Measurements from ENCODE around the gene PRKCA.
"Not testable (repeated sequence)": the region's sequence is repeated elsewhere in the genome, so short reads cannot be mapped to it uniquely, and the experiment has no call there.

The PRKCA gene

DNA sequence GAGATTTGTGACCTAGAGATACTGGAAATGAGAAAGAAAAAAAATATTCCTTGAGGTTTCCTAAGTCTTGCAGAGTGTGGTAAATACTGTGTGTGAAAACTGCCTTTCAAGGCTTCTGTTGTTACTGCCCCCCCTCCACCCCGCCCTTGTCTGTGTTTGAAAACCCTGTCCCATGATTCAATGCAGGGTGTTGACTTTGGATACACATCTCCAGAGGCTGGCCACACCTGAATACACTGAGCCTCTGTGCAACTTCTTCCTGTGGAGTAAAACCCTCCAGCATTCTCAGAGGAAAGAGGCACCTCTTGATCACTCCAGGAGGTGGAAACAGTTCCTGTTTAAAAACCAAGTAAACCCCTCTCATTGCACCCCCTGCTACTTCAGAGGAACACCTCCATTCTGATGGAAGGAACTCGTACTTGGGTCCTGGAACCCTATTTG, 409.5 kb downstream of the PRKCA start:
- Histone ChIP-seq H2AK5ac (ENCODE audit: low read length) (no peak overlapping the region), H4K8ac (ENCODE audit: low read depth, low read length) (no peak overlapping the region), H3K18ac (ENCODE audit: low read length) (no peak overlapping the region), H4K12ac (ENCODE audit: low read depth, low read length) (no peak overlapping the region), H3K4me1 (ENCODE audit: control insufficient read depth in 1 of 2, insufficient read depth in 2 of 2, low read length in 2 of 2) (no peaks in the 10 kb centered on the region), H2AFZ (ENCODE audit: insufficient read depth, low read length, poor library complexity) (no peak overlapping the region), H3K9ac (ENCODE audit: low read length) (no peak overlapping the region), H3K36me3 (ENCODE audit: control insufficient read depth in 1 of 2, insufficient read depth in 2 of 2, low read length in 2 of 2) (no peaks in the 10 kb centered on the region), H3K79me1 (ENCODE audit: low read length) (no peaks in the 10 kb centered on the region), H3K27ac (ENCODE audit: low read depth, low read length) (no peak overlapping the region), H3K4me2 (ENCODE audit: low read length) (no peak overlapping the region), H3K27me3 (ENCODE audit: insufficient read depth, low read length) (no peaks in the 10 kb centered on the region), H3K23ac (ENCODE audit: low read length) (no peak overlapping the region), H4K91ac (ENCODE audit: low read depth, low read length) (no peak overlapping the region), H2BK12ac (ENCODE audit: low read length) (no peak overlapping the region), H3K9me3 (ENCODE audit: insufficient read depth, low read depth, low read length) (peaks cover 2% of the 10 kb centered on the region), H2BK5ac (ENCODE audit: low read depth, low read length, poor library complexity) (no peak overlapping the region), H2BK120ac (ENCODE audit: insufficient read depth, low read length, poor library complexity) (no peak overlapping the region), H3K79me2 (ENCODE audit: control insufficient read depth, insufficient read depth, low read length, poor library complexity) (no peaks in the 10 kb centered on the region), H3K14ac (ENCODE audit: low read length) (no peak overlapping the region), H3K4me3 (ENCODE audit: low read depth, low read length) (no peak overlapping the region), H3K4ac (ENCODE audit: low read depth, low read length) (no peak overlapping the region)
- DNase-seq: no peak
- WGBS (ENCODE audit: extremely low coverage, insufficient coverage, insufficient read length): no CpG with 5 or more reads among the region's 2 CpGs

DNA sequence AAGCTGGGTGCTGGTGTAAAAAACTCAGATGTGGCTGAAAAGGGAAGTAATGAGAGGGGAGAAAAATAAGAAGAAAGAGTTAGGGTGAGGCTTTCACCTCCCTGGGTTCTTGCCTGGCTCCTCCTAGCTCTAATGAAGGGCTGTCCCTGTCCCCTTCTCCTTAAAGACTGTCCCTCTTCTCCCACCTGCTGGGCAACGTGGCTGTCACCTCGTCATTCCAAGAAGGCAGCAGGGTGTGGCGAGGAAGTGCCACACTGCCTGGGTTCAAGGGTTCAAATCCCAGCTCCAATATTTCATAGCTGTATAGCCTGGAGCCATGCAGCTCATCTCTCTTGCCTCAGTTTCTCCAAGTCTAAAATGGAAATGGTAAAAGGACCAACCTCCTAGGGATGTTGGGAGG, 410.0 kb downstream of the PRKCA start:
- H2BK120ac ChIP-seq (ENCODE audit: insufficient read depth, low read length, poor library complexity): no peak overlapping the region
- no peak overlapping the region for H3K18ac ChIP-seq (ENCODE audit: low read length)
- no CpG with 5 or more reads among the region's 3 CpGs for WGBS (ENCODE audit: extremely low coverage, insufficient coverage, insufficient read length)
- H3K79me1 ChIP-seq (ENCODE audit: low read length): no peaks in the 10 kb centered on the region
- no peaks in the 10 kb centered on the region for H3K27me3 ChIP-seq (ENCODE audit: insufficient read depth, low read length)
- no peak overlapping the region for H3K23ac ChIP-seq (ENCODE audit: low read length)
- no peak overlapping the region for H3K4me3 ChIP-seq (ENCODE audit: low read depth, low read length)
- no peak overlapping the region for H3K9ac ChIP-seq (ENCODE audit: low read length)
- H3K79me2 ChIP-seq (ENCODE audit: control insufficient read depth, insufficient read depth, low read length, poor library complexity): no peaks in the 10 kb centered on the region
- H4K12ac ChIP-seq (ENCODE audit: low read depth, low read length): no peak overlapping the region
- DNase-seq: no peak
- peaks cover 2% of the 10 kb centered on the region for H3K9me3 ChIP-seq (ENCODE audit: insufficient read depth, low read depth, low read length)
- H3K36me3 ChIP-seq (ENCODE audit: control insufficient read depth in 1 of 2, insufficient read depth in 2 of 2, low read length in 2 of 2): no peaks in the 10 kb centered on the region
- no peak overlapping the region for H2BK12ac ChIP-seq (ENCODE audit: low read length)
- H3K4me2 ChIP-seq (ENCODE audit: low read length): no peak overlapping the region
- no peak overlapping the region for H2AK5ac ChIP-seq (ENCODE audit: low read length)
- H3K27ac ChIP-seq (ENCODE audit: low read depth, low read length): no peak overlapping the region
- H2BK5ac ChIP-seq (ENCODE audit: low read depth, low read length, poor library complexity): no peak overlapping the region
- H3K4me1 ChIP-seq (ENCODE audit: control insufficient read depth in 1 of 2, insufficient read depth in 2 of 2, low read length in 2 of 2): no peaks in the 10 kb centered on the region
- no peak overlapping the region for H4K91ac ChIP-seq (ENCODE audit: low read depth, low read length)
- no peak overlapping the region for H2AFZ ChIP-seq (ENCODE audit: insufficient read depth, low read length, poor library complexity)
- no peak overlapping the region for H3K14ac ChIP-seq (ENCODE audit: low read length)
- H4K8ac ChIP-seq (ENCODE audit: low read depth, low read length): no peak overlapping the region
- no peak overlapping the region for H3K4ac ChIP-seq (ENCODE audit: low read depth, low read length)

DNA sequence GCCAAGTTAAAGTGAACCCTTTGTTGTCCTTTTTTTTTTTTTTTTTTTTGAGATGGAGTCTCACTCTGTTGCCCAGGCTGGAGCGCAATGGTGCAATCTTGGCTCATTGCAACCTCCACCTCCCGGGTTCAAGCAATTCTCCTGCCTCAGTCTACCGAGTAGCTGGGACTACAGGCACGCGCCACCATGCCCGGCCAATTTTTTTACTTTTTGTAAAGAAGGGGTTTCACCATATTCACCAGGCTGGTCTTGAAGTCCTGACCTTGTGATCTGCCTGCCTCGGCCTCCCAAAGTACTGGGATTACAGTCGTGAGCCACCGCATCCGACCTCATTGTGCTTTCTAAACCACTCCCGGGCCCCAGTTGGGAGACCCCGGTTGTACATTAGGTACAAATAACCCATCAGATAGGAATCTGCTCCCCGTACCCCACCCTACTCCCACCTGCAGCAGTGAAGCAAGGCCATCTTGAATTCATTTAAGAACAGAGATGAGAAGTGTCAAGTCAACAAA, 410.7 kb downstream of the PRKCA start:
- not testable (repeated sequence) for H3K18ac ChIP-seq (ENCODE audit: low read length)
- WGBS (ENCODE audit: extremely low coverage, insufficient coverage, insufficient read length): no CpG with 5 or more reads among the region's 13 CpGs

DNA sequence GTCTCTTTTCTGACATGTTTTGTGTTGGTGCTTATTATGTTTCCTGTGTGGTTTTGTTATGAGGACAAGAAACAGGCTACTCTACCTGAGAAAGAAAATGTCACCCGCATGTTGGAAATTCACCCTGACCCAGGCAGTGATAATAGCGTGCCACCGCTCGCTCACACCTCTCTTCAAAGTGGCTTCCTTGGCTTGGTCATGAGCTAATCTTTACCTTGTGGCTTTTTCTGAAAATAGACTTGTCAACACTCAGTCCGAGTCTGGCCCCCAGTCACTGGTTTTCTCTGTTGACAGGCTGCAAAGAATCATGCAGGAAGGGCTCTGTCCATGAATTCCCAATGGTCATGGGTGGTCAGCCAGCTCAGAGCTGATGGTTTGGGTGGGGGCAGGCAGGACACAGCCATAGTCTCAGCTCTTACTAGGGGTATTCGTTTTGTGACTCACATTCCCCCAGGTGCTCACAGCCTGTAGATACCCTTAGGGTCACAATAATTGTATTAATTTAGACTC, 411.2 kb downstream of the PRKCA start:
- H3K18ac ChIP-seq (ENCODE audit: low read length): no peak overlapping the region
- H3K36me3 ChIP-seq (ENCODE audit: control insufficient read depth in 1 of 2, insufficient read depth in 2 of 2, low read length in 2 of 2): no peaks in the 10 kb centered on the region
- H3K23ac ChIP-seq (ENCODE audit: low read length): no peak overlapping the region
- no peak overlapping the region for H4K8ac ChIP-seq (ENCODE audit: low read depth, low read length)
- no peak overlapping the region for H4K12ac ChIP-seq (ENCODE audit: low read depth, low read length)
- H3K14ac ChIP-seq (ENCODE audit: low read length): no peak overlapping the region
- no peak overlapping the region for H2BK12ac ChIP-seq (ENCODE audit: low read length)
- no peak overlapping the region for H3K4me3 ChIP-seq (ENCODE audit: low read depth, low read length)
- no peak overlapping the region for H3K4me2 ChIP-seq (ENCODE audit: low read length)
- no CpG with 5 or more reads among the region's 6 CpGs for WGBS (ENCODE audit: extremely low coverage, insufficient coverage, insufficient read length)
- H3K4me1 ChIP-seq (ENCODE audit: control insufficient read depth in 1 of 2, insufficient read depth in 2 of 2, low read length in 2 of 2): no peaks in the 10 kb centered on the region
- no peak overlapping the region for H2BK5ac ChIP-seq (ENCODE audit: low read depth, low read length, poor library complexity)
- no peak overlapping the region for H4K91ac ChIP-seq (ENCODE audit: low read depth, low read length)
- no peaks in the 10 kb centered on the region for H3K79me1 ChIP-seq (ENCODE audit: low read length)
- H3K27me3 ChIP-seq (ENCODE audit: insufficient read depth, low read length): no peaks in the 10 kb centered on the region
- H2BK120ac ChIP-seq (ENCODE audit: insufficient read depth, low read length, poor library complexity): no peak overlapping the region
- peaks cover 2% of the 10 kb centered on the region for H3K9me3 ChIP-seq (ENCODE audit: insufficient read depth, low read depth, low read length)
- H3K79me2 ChIP-seq (ENCODE audit: control insufficient read depth, insufficient read depth, low read length, poor library complexity): no peaks in the 10 kb centered on the region
- no peak for DNase-seq
- no peak overlapping the region for H2AFZ ChIP-seq (ENCODE audit: insufficient read depth, low read length, poor library complexity)
- no peak overlapping the region for H3K27ac ChIP-seq (ENCODE audit: low read depth, low read length)
- no peak overlapping the region for H2AK5ac ChIP-seq (ENCODE audit: low read length)
- no peak overlapping the region for H3K9ac ChIP-seq (ENCODE audit: low read length)
- no peak overlapping the region for H3K4ac ChIP-seq (ENCODE audit: low read depth, low read length)

More for the DNA sequence above, 410.7 kb downstream of the PRKCA start:
- DNase-seq; H3K23ac ChIP-seq (ENCODE audit: low read length); H3K4me3 ChIP-seq (ENCODE audit: low read depth, low read length); H3K4me1 ChIP-seq (ENCODE audit: control insufficient read depth in 1 of 2, insufficient read depth in 2 of 2, low read length in 2 of 2); H3K79me2 ChIP-seq (ENCODE audit: control insufficient read depth, insufficient read depth, low read length, poor library complexity); H4K8ac ChIP-seq (ENCODE audit: low read depth, low read length); H2AK5ac ChIP-seq (ENCODE audit: low read length); H2BK120ac ChIP-seq (ENCODE audit: insufficient read depth, low read length, poor library complexity); H3K27ac ChIP-seq (ENCODE audit: low read depth, low read length); H3K9ac ChIP-seq (ENCODE audit: low read length); H3K4ac ChIP-seq (ENCODE audit: low read depth, low read length); H3K9me3 ChIP-seq (ENCODE audit: insufficient read depth, low read depth, low read length); H2BK5ac ChIP-seq (ENCODE audit: low read depth, low read length, poor library complexity); H3K14ac ChIP-seq (ENCODE audit: low read length); H3K4me2 ChIP-seq (ENCODE audit: low read length); H4K12ac ChIP-seq (ENCODE audit: low read depth, low read length); H2BK12ac ChIP-seq (ENCODE audit: low read length); H3K27me3 ChIP-seq (ENCODE audit: insufficient read depth, low read length); H3K36me3 ChIP-seq (ENCODE audit: control insufficient read depth in 1 of 2, insufficient read depth in 2 of 2, low read length in 2 of 2); H2AFZ ChIP-seq (ENCODE audit: insufficient read depth, low read length, poor library complexity); H4K91ac ChIP-seq (ENCODE audit: low read depth, low read length); H3K79me1 ChIP-seq (ENCODE audit: low read length): not testable (repeated sequence)

Measured in trophoblast cell (in vitro differentiated cells and primary cell).